Mesenchymal stem cell (in vitro differentiated cells and primary cell): ENCODE results near the gene SCAF4.

Experiments
- DNase-seq: peaks from one replicate; pipeline ENCODE4 v3.0.0-alpha.2; 2013
- H2AFZ ChIP-seq: one replicate; pipeline ENCODE4 v1.6.1; 2013; ENCODE audit warnings: low read depth, mild to moderate bottlenecking, control low read depth, inconsistent platforms, low read length, moderate library complexity
- H2AK5ac ChIP-seq: 2 replicates; pipeline ENCODE4 v1.6.1; 2013; ENCODE audit warnings: low read length, moderate library complexity, mild to moderate bottlenecking, inconsistent platforms; ENCODE audit not compliant: severe bottlenecking
- H2BK120ac ChIP-seq: one replicate; pipeline ENCODE4 v1.6.1; 2013; ENCODE audit warnings: low read depth, mild to moderate bottlenecking, inconsistent platforms, low read length, moderate library complexity
- H2BK12ac ChIP-seq, 2 experiments: one replicate each; pipeline ENCODE4 v1.6.1; 2013; ENCODE audit warnings: inconsistent platforms in 2 of 2, low read length in 2 of 2, mild to moderate bottlenecking in 2 of 2, moderate library complexity in 2 of 2, control low read depth in 1 of 2
- H2BK15ac ChIP-seq: one replicate; pipeline ENCODE4 v1.6.1; 2013; ENCODE audit warnings: mild to moderate bottlenecking, low read depth, inconsistent platforms; ENCODE audit not compliant: poor library complexity, severe bottlenecking
- H2BK5ac ChIP-seq: 2 replicates; pipeline ENCODE4 v1.6.1; 2013; ENCODE audit warnings: low read depth, mild to moderate bottlenecking, low read length, control low read depth, inconsistent platforms; ENCODE audit not compliant: poor library complexity, severe bottlenecking
- H3K14ac ChIP-seq, 2 experiments: one replicate each; pipeline ENCODE4 v1.6.1; 2013; ENCODE audit warnings: inconsistent platforms in 2 of 2, low read length in 2 of 2, control low read depth in 1 of 2, mild to moderate bottlenecking in 1 of 2, moderate library complexity in 1 of 2
- H3K18ac ChIP-seq, 2 experiments: one replicate each; pipeline ENCODE4 v1.6.1; 2013; ENCODE audit warnings: inconsistent platforms in 2 of 2, low read length in 2 of 2, control low read depth in 1 of 2, low read depth in 1 of 2, mild to moderate bottlenecking in 1 of 2
- H3K23ac ChIP-seq, 2 experiments: one replicate each; pipeline ENCODE4 v1.6.1; 2013; ENCODE audit warnings: inconsistent platforms in 2 of 2, low read length in 2 of 2, mild to moderate bottlenecking in 2 of 2, moderate library complexity in 2 of 2, control low read depth in 1 of 2
- H3K27ac ChIP-seq: 2 replicates; pipeline ENCODE4 v1.5.1; 2013; ENCODE audit warnings: mild to moderate bottlenecking, moderate library complexity, low read length, control low read depth, inconsistent platforms; ENCODE audit not compliant: poor library complexity, severe bottlenecking
- H3K27me3 ChIP-seq, 2 experiments: 2 replicates each; pipeline versions ENCODE4 v1.6.1 to v1.7.0; 2013; ENCODE audit warnings: low read length in 2 of 2, mild to moderate bottlenecking in 2 of 2, moderate library complexity in 2 of 2, control low read depth in 1 of 2, inconsistent platforms in 1 of 2; ENCODE audit not compliant: control insufficient read depth in 1 of 2, insufficient read depth in 1 of 2
- H3K36me3 ChIP-seq, 2 experiments: 2 replicates each; pipeline versions ENCODE4 v1.6.1 to v1.7.0; 2013; ENCODE audit warnings: low read length in 2 of 2, control low read depth in 1 of 2, inconsistent platforms in 1 of 2, low read depth in 1 of 2, mild to moderate bottlenecking in 1 of 2; ENCODE audit not compliant: insufficient read depth in 2 of 2, control insufficient read depth in 1 of 2
- H3K4ac ChIP-seq, 2 experiments: one replicate each; pipeline ENCODE4 v1.6.1; 2013; ENCODE audit warnings: inconsistent platforms in 2 of 2, low read length in 2 of 2, mild to moderate bottlenecking in 2 of 2, moderate library complexity in 2 of 2, control low read depth in 1 of 2, low read depth in 1 of 2
- H3K4me1 ChIP-seq: 2 replicates; pipeline ENCODE4 v1.6.1; 2013; ENCODE audit warnings: low read depth, low read length, control low read depth; ENCODE audit not compliant: control insufficient read depth, insufficient read depth
- H3K4me2 ChIP-seq: 2 replicates; pipeline ENCODE4 v1.6.1; 2013; ENCODE audit warnings: low read length, mild to moderate bottlenecking, inconsistent platforms; ENCODE audit not compliant: poor library complexity, severe bottlenecking
- H3K4me3 ChIP-seq, 2 experiments: 2 replicates each; pipeline versions ENCODE4 v1.5.1 to v1.7.0; 2013; ENCODE audit warnings: low read length in 2 of 2, mild to moderate bottlenecking in 2 of 2, control low read depth in 1 of 2, low read depth in 1 of 2; ENCODE audit not compliant: insufficient read depth in 1 of 2
- H3K79me1 ChIP-seq: replicated peaks from 2 replicates; pipeline ENCODE4 v1.6.1; 2013; ENCODE audit warnings: mild to moderate bottlenecking, control low read depth, low read length, inconsistent platforms; ENCODE audit not compliant: poor library complexity, severe bottlenecking
- H3K9ac ChIP-seq: 2 replicates; pipeline ENCODE4 v1.7.0; 2013; ENCODE audit warnings: mild to moderate bottlenecking, low read length, moderate library complexity
- H3K9me3 ChIP-seq: 2 replicates; pipeline ENCODE4 v1.7.0; 2013; ENCODE audit warnings: mild to moderate bottlenecking, low read length; ENCODE audit not compliant: control insufficient read depth
- H4K8ac ChIP-seq: one replicate; pipeline ENCODE4 v1.6.1; 2013; ENCODE audit warnings: inconsistent platforms, mild to moderate bottlenecking, low read length, moderate library complexity
- H4K91ac ChIP-seq: one replicate; pipeline ENCODE4 v1.6.1; 2013; ENCODE audit warnings: mild to moderate bottlenecking, low read length, inconsistent platforms
- WGBS: methylation state at CpG from one replicate; pipeline ENCODE4 v1.1.7; 2013; ENCODE audit warnings: mixed read lengths; 5-methylcytosine and 5-hydroxymethylcytosine counted together

SCAF4 gene

GRCh38 chr21:31752352-31752751 is 20.4 kb upstream of the SCAF4 start:
- Histone ChIP-seq H3K36me3 (no peaks in the 10 kb centered on the region), H3K9me3 (no peaks in the 10 kb centered on the region), H2BK12ac (no peak overlapping the region), H3K27ac (no peak overlapping the region), H3K9ac (no peak overlapping the region), H4K8ac (no peak overlapping the region), H3K4me1 (no peaks in the 10 kb centered on the region), H2BK5ac (no peak overlapping the region), H3K4me3 (no peak overlapping the region), H3K14ac (no peak overlapping the region), H4K91ac (no peak overlapping the region), H3K18ac (no peak overlapping the region), H2AFZ (no peak overlapping the region), H2AK5ac (no peak overlapping the region), H3K23ac (no peak overlapping the region), H3K79me1 (no peaks in the 10 kb centered on the region), H3K4ac (no peak overlapping the region), H3K27me3 (no peaks in the 10 kb centered on the region), H3K4me2 (no peak overlapping the region), H2BK15ac (no peak overlapping the region), H2BK120ac (no peak overlapping the region)
- no peak for DNase-seq
- WGBS, result 69% methylated on average over 4 of the region's 4 CpGs

GRCh38 chr21:31750843-31751242 is 18.9 kb upstream of the SCAF4 start:
- Histone ChIP-seq H2BK120ac (no peak overlapping the region), H2BK12ac (no peak overlapping the region), H3K79me1 (no peaks in the 10 kb centered on the region), H3K18ac (no peak overlapping the region), H2AFZ (no peak overlapping the region), H3K4me2 (no peak overlapping the region), H3K9me3 (no peaks in the 10 kb centered on the region), H4K8ac (no peak overlapping the region), H3K36me3 (no peaks in the 10 kb centered on the region), H3K23ac (no peak overlapping the region), H3K9ac (no peak overlapping the region), H3K4ac (no peak overlapping the region), H3K4me3 (no peak overlapping the region), H4K91ac (no peak overlapping the region), H3K4me1 (no peaks in the 10 kb centered on the region), H3K27ac (no peak overlapping the region), H3K27me3 (no peaks in the 10 kb centered on the region), H3K14ac (no peak overlapping the region), H2BK5ac (no peak overlapping the region), H2BK15ac (no peak overlapping the region), H2AK5ac (no peak overlapping the region)
- no peak for DNase-seq

GRCh38 chr21:31744182-31744800 is 12.4 kb upstream of the SCAF4 start:
- H3K79me1 ChIP-seq, result no peaks in the 10 kb centered on the region
- H2BK12ac ChIP-seq, result no peak overlapping the region
- H3K14ac ChIP-seq, result no peak overlapping the region
- H4K8ac ChIP-seq, result no peak overlapping the region
- H3K23ac ChIP-seq, result no peak overlapping the region
- H2BK120ac ChIP-seq, result no peak overlapping the region
- H3K4me1 ChIP-seq, result no peaks in the 10 kb centered on the region
- H3K18ac ChIP-seq, result no peak overlapping the region
- no peaks in the 10 kb centered on the region for H3K27me3 ChIP-seq
- H2AFZ ChIP-seq, result no peak overlapping the region
- no peak overlapping the region for H3K27ac ChIP-seq
- no peak overlapping the region for H2BK15ac ChIP-seq
- no peak overlapping the region for H2BK5ac ChIP-seq
- H4K91ac ChIP-seq, result no peak overlapping the region
- H3K9me3 ChIP-seq, result peaks cover 7% of the 10 kb centered on the region
- no peaks in the 10 kb centered on the region for H3K36me3 ChIP-seq
- H3K4me3 ChIP-seq, result no peak overlapping the region
- no peak overlapping the region for H3K4ac ChIP-seq
- no peak overlapping the region for H3K4me2 ChIP-seq
- no peak for DNase-seq
- no peak overlapping the region for H3K9ac ChIP-seq
- WGBS, result 61% methylated on average over 4 of the region's 5 CpGs
- no peak overlapping the region for H2AK5ac ChIP-seq

- Histone ChIP-seq H2BK5ac (no peak overlapping the region), H4K91ac (no peak overlapping the region), H3K14ac (no peak overlapping the region), H3K4me3 (no peak overlapping the region), H3K9me3 (peaks cover 7% of the 10 kb centered on the region), H2BK12ac (no peak overlapping the region), H4K8ac (no peak overlapping the region), H3K36me3 (no peaks in the 10 kb centered on the region), H2AFZ (no peak overlapping the region), H3K4ac (no peak overlapping the region), H3K23ac (no peak overlapping the region), H3K27me3 (no peaks in the 10 kb centered on the region), H3K18ac (no peak overlapping the region), H3K27ac (no peak overlapping the region), H3K4me1 (no peaks in the 10 kb centered on the region), H2BK120ac (no peak overlapping the region), H3K79me1 (no peaks in the 10 kb centered on the region), H3K9ac (no peak overlapping the region), H3K4me2 (no peak overlapping the region), H2AK5ac (no peak overlapping the region), H2BK15ac (no peak overlapping the region)
- 100% methylated on average over 1 of the region's 1 CpG for WGBS
- DNase-seq, result no peak
Observed at GRCh38 chr21:31743712-31744111, 11.8 kb upstream of the SCAF4 start.
